ENCODE data around the gene USP47.
A peak's percentile ranks its signal among the peaks of the same experiment; 100 is the strongest.

The USP47 gene

DNA sequence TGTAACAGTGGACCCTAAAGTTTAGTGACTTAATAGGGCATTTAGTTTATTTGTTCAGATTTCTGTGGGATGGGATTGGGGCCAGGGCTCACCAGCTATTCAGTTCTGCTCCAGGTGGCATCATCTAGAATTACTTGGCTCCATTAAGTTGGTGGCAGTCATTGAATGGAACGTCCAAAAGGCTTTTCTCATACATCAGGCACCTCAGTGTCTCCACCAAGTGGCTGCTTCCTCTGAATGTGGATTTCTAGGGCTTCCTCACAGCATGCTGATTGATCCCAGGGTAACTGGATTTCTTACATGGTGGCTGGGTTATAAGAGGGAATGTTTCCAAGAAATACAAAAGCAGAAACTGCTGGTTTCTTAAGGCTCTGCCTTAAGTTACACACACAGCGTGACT lies 34.7 kb downstream of the USP47 start:
- DNase-seq (ENCODE audit: insufficient read length, low spot score) (no peak), FAIRE-seq (no peak)
- TF ChIP-seq SPI1 (IDR thresholded peaks at IDR 0.05; ENCODE audit: low read depth, low read length) (no peak), POU2F2 (IDR thresholded peaks at IDR 0.05; ENCODE audit: low read depth, low read length) (no peak), TAF1 (IDR thresholded peaks at IDR 0.05; ENCODE audit: low read depth, low read length) (no peak), POLR2AphosphoS5 (IDR thresholded peaks at IDR 0.05; ENCODE audit: low read depth, low read length) (no peak), PAX5 (IDR thresholded peaks at IDR 0.05; ENCODE audit: insufficient read depth, low read length, severe bottlenecking) (no peak), POLR2A (IDR thresholded peaks at IDR 0.05; ENCODE audit: low read depth, low read length) (no peak)

DNA sequence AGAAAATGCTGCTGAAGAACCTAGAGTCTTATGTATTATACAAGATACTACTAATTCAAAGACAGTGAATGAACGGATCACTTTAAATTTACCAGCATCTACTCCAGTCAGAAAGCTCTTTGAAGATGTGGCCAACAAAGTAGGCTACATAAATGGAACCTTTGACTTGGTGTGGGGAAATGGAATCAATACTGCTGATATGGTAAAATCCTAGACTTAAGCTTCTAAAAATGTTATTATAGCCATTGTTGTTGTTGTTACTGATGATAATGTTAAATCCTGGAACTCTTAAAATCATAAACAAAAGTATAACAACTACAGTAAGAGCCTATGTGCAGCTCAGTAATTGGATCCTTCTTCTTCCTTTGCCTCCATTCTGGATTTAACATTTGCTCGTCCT lies 38.4 kb downstream of the USP47 start:
- TF ChIP-seq POLR2AphosphoS5 (IDR thresholded peaks at IDR 0.05; ENCODE audit: low read depth, low read length) (no peak), TAF1 (IDR thresholded peaks at IDR 0.05; ENCODE audit: low read depth, low read length) (no peak), SPI1 (IDR thresholded peaks at IDR 0.05; ENCODE audit: low read depth, low read length) (no peak), POU2F2 (IDR thresholded peaks at IDR 0.05; ENCODE audit: low read depth, low read length) (no peak), POLR2A (IDR thresholded peaks at IDR 0.05; ENCODE audit: low read depth, low read length) (no peak), PAX5 (IDR thresholded peaks at IDR 0.05; ENCODE audit: insufficient read depth, low read length, severe bottlenecking) (no peak)
- no peak for DNase-seq (ENCODE audit: insufficient read length, low spot score)
- no peak for FAIRE-seq

DNA sequence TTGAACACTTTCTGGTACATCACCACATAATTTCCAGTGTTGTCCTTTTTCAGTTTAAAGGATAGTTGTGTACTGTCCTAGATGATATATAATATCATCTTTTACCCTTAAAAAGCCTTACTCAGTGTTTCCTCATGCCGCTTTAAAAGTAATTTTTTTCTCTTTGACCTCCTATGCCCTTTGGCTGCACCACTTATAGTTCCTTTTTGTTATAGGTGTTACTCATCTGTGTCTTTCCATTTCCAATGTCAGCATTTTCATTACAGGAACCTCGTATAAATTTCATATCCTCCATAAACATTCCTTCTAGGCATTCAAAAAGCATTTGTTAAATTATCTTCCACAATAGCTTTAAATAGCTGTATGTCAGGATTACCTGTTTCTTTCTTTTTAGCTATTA lies 40.8 kb downstream of the USP47 start:
- TF ChIP-seq SPI1 (IDR thresholded peaks at IDR 0.05; ENCODE audit: low read depth, low read length) = no peak
- no peak for TF ChIP-seq TAF1 (IDR thresholded peaks at IDR 0.05; ENCODE audit: low read depth, low read length)
- TF ChIP-seq PAX5 (IDR thresholded peaks at IDR 0.05; ENCODE audit: insufficient read depth, low read length, severe bottlenecking) = no peak
- no peak for TF ChIP-seq POU2F2 (IDR thresholded peaks at IDR 0.05; ENCODE audit: low read depth, low read length)
- TF ChIP-seq POLR2A (IDR thresholded peaks at IDR 0.05; ENCODE audit: low read depth, low read length) = no peak
- no peak for TF ChIP-seq POLR2AphosphoS5 (IDR thresholded peaks at IDR 0.05; ENCODE audit: low read depth, low read length)
- no peak for DNase-seq (ENCODE audit: insufficient read length, low spot score)
- FAIRE-seq = no peak

DNA sequence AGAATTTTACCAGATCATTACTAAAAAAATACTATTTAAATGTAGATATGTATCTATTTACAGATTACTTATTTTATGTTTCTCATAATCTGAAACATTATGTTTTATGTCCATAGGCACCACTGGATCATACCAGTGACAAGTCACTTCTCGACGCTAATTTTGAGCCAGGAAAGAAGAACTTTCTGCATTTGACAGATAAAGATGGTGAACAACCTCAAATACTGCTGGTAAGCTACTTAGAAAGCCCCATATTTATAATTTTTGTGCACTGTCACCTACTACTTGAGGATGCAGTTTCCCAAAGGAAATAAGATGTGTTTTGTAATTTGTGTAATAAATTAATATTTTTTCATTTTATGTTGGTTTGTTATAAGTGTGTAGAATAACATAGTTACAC lies 42.6 kb downstream of the USP47 start:
- DNase-seq (ENCODE audit: insufficient read length, low spot score) (no peak), FAIRE-seq (no peak)
- TF ChIP-seq POLR2A (IDR thresholded peaks at IDR 0.05; ENCODE audit: low read depth, low read length) = no peak
- TF ChIP-seq SPI1 (IDR thresholded peaks at IDR 0.05; ENCODE audit: low read depth, low read length) = no peak

DNA sequence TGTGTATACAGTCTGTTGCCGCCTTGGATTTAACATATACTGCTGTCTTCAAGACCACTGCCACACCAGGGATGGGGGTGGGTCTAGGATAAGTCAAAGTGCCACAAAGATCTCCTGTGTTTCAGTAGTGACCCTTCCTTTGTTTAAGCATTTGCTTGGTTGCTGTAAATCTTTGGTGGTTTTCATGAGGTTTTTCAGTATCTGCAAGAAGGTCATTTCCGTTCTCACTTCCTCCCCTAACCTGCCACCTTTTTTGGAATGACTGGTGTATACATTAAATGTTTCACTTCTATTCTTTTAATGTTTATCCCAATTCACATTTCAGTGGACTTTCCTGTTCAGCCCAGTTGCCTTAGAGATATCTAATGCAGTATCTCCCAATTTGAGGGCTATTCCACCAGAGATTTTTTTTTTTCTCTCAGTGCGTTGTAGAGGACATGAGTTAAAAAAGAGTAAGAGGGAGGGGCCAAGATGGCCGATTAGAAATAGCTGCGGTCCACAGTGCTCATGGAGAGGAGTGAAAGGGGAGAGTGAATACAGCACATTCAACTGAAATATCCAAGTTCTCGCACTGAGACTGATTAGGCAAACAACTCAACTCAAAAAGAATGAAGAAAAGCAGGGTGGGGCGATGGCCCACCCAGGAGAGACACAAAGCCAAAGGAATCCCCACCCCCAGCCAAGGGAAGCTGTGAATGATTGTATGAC lies 43.2 kb downstream of the USP47 start:
- TF ChIP-seq SPI1 (IDR thresholded peaks at IDR 0.05; ENCODE audit: low read depth, low read length) = peak; percentile 98
- no peak for TF ChIP-seq POLR2AphosphoS5 (IDR thresholded peaks at IDR 0.05; ENCODE audit: low read depth, low read length)
- DNase-seq (ENCODE audit: insufficient read length, low spot score) = no peak
- no peak for FAIRE-seq

DNA sequence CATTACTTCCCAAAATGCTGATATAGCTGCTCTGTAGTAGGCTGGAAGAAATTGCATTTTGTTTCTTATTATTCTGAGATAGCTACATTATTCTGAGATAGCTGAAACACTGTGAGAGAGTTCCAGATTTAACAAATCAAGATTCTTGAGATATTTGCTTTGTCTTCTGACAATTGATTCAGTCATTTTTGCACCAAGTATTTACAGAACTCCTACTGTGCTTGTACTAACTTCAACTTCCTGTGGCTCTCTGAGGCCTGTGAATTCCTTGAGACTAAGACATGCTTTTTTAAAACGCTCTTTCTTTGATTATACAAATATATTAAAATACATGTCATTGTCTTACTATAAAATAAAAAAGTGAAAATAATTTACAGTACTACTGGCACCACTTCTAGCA lies 52.7 kb downstream of the USP47 start:
- no peak for DNase-seq (ENCODE audit: insufficient read length, low spot score)
- TF ChIP-seq POLR2A (IDR thresholded peaks at IDR 0.05; ENCODE audit: low read depth, low read length) (no peak), POU2F2 (IDR thresholded peaks at IDR 0.05; ENCODE audit: low read depth, low read length) (no peak), SPI1 (IDR thresholded peaks at IDR 0.05; ENCODE audit: low read depth, low read length) (no peak)
- no peak for FAIRE-seq

DNA sequence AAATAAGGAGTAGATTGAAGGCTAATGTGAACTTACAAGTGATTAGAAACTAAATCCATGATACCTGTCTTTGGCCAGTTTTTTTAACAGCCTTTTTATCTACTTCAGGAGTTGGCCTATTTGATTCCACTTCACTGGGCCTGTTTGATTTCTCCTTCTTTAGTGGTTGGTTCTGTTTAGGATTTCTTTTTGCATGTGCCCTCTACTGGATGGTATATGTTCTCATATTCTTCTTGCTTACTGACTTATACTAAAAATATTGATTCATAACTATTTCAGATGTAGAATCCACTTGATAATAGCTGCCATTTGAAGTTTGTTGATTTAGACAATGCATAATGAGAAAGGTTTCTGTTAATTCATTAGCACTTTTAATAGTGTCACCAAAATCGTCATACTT lies 53.9 kb downstream of the USP47 start:
- FAIRE-seq (no peak), DNase-seq (ENCODE audit: insufficient read length, low spot score) (no peak)

DNA sequence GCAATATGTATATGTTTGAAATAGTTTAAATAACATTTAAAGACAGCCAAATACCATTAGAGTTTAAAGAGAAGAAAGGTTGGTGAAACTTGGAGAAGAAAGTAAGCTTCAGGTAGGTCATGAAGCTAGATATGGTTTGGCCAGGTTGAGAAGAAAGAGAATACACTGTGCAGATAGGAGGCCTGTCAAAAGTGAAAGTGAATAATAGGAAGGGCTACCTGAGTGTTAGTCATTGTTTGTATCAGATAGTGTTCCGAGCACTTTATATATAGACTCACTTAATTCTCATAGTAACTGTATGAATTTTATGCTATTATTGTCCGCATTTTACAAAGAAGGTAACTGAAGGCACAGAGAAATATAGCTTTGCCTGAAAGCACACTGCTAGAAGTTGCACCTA lies 56.9 kb downstream of the USP47 start:
- no peak for FAIRE-seq
- DNase-seq (ENCODE audit: insufficient read length, low spot score) = no peak
- no peak for TF ChIP-seq SPI1 (IDR thresholded peaks at IDR 0.05; ENCODE audit: low read depth, low read length)
- TF ChIP-seq POLR2A (IDR thresholded peaks at IDR 0.05; ENCODE audit: low read depth, low read length) = no peak
- TF ChIP-seq TAF1 (IDR thresholded peaks at IDR 0.05; ENCODE audit: low read depth, low read length) = no peak
- TF ChIP-seq PAX5 (IDR thresholded peaks at IDR 0.05; ENCODE audit: insufficient read depth, low read length, severe bottlenecking) = no peak
- TF ChIP-seq POLR2AphosphoS5 (IDR thresholded peaks at IDR 0.05; ENCODE audit: low read depth, low read length) = no peak
- TF ChIP-seq POU2F2 (IDR thresholded peaks at IDR 0.05; ENCODE audit: low read depth, low read length) = no peak

More for the DNA sequence above, 53.9 kb downstream of the USP47 start:
- no peak for TF ChIP-seq POU2F2 (IDR thresholded peaks at IDR 0.05; ENCODE audit: low read depth, low read length)
- no peak for TF ChIP-seq POLR2A (IDR thresholded peaks at IDR 0.05; ENCODE audit: low read depth, low read length)
- TF ChIP-seq SPI1 (IDR thresholded peaks at IDR 0.05; ENCODE audit: low read depth, low read length) = no peak
- TF ChIP-seq PAX5 (IDR thresholded peaks at IDR 0.05; ENCODE audit: insufficient read depth, low read length, severe bottlenecking) = no peak
- TF ChIP-seq POLR2AphosphoS5 (IDR thresholded peaks at IDR 0.05; ENCODE audit: low read depth, low read length) = no peak
- no peak for TF ChIP-seq TAF1 (IDR thresholded peaks at IDR 0.05; ENCODE audit: low read depth, low read length)

DNA sequence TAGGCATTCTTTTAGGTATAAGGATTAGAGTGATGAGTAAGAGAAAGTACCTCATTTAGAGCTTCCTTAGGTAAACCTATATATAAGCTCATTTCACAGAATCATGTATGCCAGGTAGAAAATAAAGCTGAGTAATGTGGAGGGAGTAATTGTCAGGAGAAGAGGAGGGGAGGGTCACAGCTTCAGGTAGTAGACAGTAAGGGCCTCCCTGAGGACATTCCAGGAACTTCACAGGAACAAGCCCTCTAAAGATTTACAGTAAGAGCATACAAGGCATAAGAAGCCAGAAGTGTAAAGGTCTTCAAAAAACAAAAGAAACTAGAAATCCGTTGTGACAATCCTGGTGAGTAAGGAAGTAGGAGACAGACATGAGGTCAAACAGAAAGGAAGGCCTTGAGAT lies 57.6 kb downstream of the USP47 start:
- FAIRE-seq (no peak), DNase-seq (ENCODE audit: insufficient read length, low spot score) (no peak)
- TF ChIP-seq TAF1 (IDR thresholded peaks at IDR 0.05; ENCODE audit: low read depth, low read length) (no peak), SPI1 (IDR thresholded peaks at IDR 0.05; ENCODE audit: low read depth, low read length) (no peak), PAX5 (IDR thresholded peaks at IDR 0.05; ENCODE audit: insufficient read depth, low read length, severe bottlenecking) (no peak), POU2F2 (IDR thresholded peaks at IDR 0.05; ENCODE audit: low read depth, low read length) (no peak), POLR2A (IDR thresholded peaks at IDR 0.05; ENCODE audit: low read depth, low read length) (no peak), POLR2AphosphoS5 (IDR thresholded peaks at IDR 0.05; ENCODE audit: low read depth, low read length) (no peak)

DNA sequence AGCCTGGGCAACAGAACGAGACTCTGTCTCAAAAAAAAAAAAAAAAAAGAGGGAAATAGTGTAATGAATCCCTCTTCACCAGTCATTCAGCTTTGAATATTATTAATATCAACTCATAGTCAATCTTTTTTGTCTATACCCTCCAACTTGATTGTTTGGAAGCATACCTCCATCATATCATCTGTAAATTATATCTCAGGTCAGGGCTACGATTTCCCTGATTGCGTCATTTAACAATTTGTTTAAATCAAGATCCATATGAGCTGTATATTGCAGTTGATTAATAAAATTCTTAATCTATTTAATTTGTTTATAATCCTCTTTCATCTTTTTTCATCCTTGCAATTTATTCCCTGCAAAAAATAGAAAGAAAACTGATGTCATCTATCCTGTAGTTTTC lies 60.2 kb downstream of the USP47 start:
- DNase-seq (ENCODE audit: insufficient read length, low spot score) = no peak
- no peak for FAIRE-seq
- no peak for TF ChIP-seq SPI1 (IDR thresholded peaks at IDR 0.05; ENCODE audit: low read depth, low read length)
- TF ChIP-seq POLR2AphosphoS5 (IDR thresholded peaks at IDR 0.05; ENCODE audit: low read depth, low read length) = no peak
- TF ChIP-seq POU2F2 (IDR thresholded peaks at IDR 0.05; ENCODE audit: low read depth, low read length) = no peak
- no peak for TF ChIP-seq PAX5 (IDR thresholded peaks at IDR 0.05; ENCODE audit: insufficient read depth, low read length, severe bottlenecking)
- TF ChIP-seq POLR2A (IDR thresholded peaks at IDR 0.05; ENCODE audit: low read depth, low read length) = no peak
- no peak for TF ChIP-seq TAF1 (IDR thresholded peaks at IDR 0.05; ENCODE audit: low read depth, low read length)

All from GM12891 (cell line).